Panc1 (cell line): ENCODE data around the gene A2M. TPM values are rescaled to one million over a fixed set of nuclear protein-coding genes. Genes with fewer than 3 reads are reported as not detected.
"Not testable (repeated sequence)": the region's sequence is repeated elsewhere in the genome, so short reads cannot be mapped to it uniquely, and the experiment has no call there.

Experiments used
- ATAC-seq: fragments of 200-7000 bp; cut with Tn5 transposase; 2 replicates; pipeline ENCODE4 v1.9.1; 2020; ENCODE audit warnings: mild to moderate bottlenecking, moderate library complexity
- BruUV-seq: library from RNA; stranded (reverse); fragments of 400-500 nt; replicated peaks from 2 replicates; lab custom pipeline; 2021; lab: Mats Ljungman, UMichigan
- CTCF ChIA-PET: fragments of 300-600 bp; sonication (Branson Sonifier 250); formaldehyde crosslinking; loops from one replicate; lab custom pipeline; 2022; ENCODE audit warnings: antibody characterized with exemption; lab: Charles Lee
- POLR2A ChIA-PET: fragments of 300-600 bp; sonication (Branson Sonifier 250); formaldehyde crosslinking; loops from one replicate; lab custom pipeline; 2022; ENCODE audit warnings: antibody characterized with exemption; lab: Charles Lee
- DNase-seq: peaks from one replicate; pipeline ENCODE4 v3.0.0-alpha.2; 2010; ENCODE audit warnings: low read depth, low spot score
- H3K27ac ChIP-seq: 2 replicates; pipeline ENCODE4 v1.5.1; 2011; ENCODE audit warnings: mild to moderate bottlenecking, low read length, inconsistent platforms
- H3K27me3 ChIP-seq: fragments of 200-500 bp; sonication (Bioruptor generic); 2 replicates; pipeline ENCODE4 v1.6.0; 2014; ENCODE audit warnings: low read length, inconsistent platforms; ENCODE audit not compliant: control insufficient read depth, insufficient read depth
- H3K36me3 ChIP-seq: fragments of 200-500 bp; sonication (Bioruptor generic); 2 replicates; pipeline ENCODE4 v1.5.1; 2014; ENCODE audit warnings: inconsistent platforms, mild to moderate bottlenecking, low read length, moderate library complexity; ENCODE audit not compliant: control insufficient read depth, insufficient read depth
- H3K4me1 ChIP-seq: 2 replicates; pipeline ENCODE4 v1.5.1; 2011; ENCODE audit warnings: inconsistent platforms, mild to moderate bottlenecking, low read length, moderate library complexity; ENCODE audit not compliant: control insufficient read depth, insufficient read depth
- H3K4me3 ChIP-seq, 2 experiments: 2 replicates each; pipeline ENCODE4 v1.5.1; 2011 to 2012; ENCODE audit warnings: low read depth in 2 of 2, low read length in 2 of 2, mild to moderate bottlenecking in 2 of 2, inconsistent platforms in 1 of 2, moderate library complexity in 1 of 2
- H3K9me3 ChIP-seq: fragments of 200-500 bp; sonication (Bioruptor generic); 2 replicates; pipeline ENCODE4 v1.5.1; 2014; ENCODE audit warnings: low read depth, mild to moderate bottlenecking, inconsistent platforms, low read length, moderate library complexity; ENCODE audit not compliant: control insufficient read depth, insufficient read depth
- POLR2AphosphoS5 ChIP-seq: IDR thresholded peaks from 2 replicates; pipeline ENCODE4 v1.6.1; 2012; ENCODE audit warnings: mild to moderate bottlenecking, low read depth, low read length, moderate library complexity
- SIN3A ChIP-seq: IDR thresholded peaks from 2 replicates; pipeline ENCODE4 v1.6.1; 2012; ENCODE audit warnings: low read depth, mild to moderate bottlenecking, low read length, moderate library complexity, borderline replicate concordance; ENCODE audit not compliant: insufficient read depth
- TCF7L2 ChIP-seq: IDR thresholded peaks from 2 replicates; pipeline ENCODE4 v1.6.1; 2011; ENCODE audit warnings: mild to moderate bottlenecking, low read depth, low read length, inconsistent platforms
- in situ Hi-C: cut with HindIII; loops from 2 replicates; pipeline ENCODE4 v1.10.0; 2016; ENCODE audit warnings: low sequenced_read_pairs, low pct_unique_long_range_greater_than_20kb
- intact Hi-C: fragments of 100-400 bp; cut with micrococcal nuclease; formaldehyde crosslinking; loops from one replicate; pipeline ENCODE4 v1.10.0; 2022; ENCODE audit not compliant: unreplicated experiment
- total RNA-seq: library from RNA; stranded (reverse); gene quantifications from one replicate; pipeline ENCODE4 v1.2.1, GENCODE V29; 2021; ENCODE audit not compliant: unreplicated experiment
- TF ChIP-seq, protein P1 (sequence below), 2 experiments: IDR thresholded peaks; 2 replicates each; pipeline ENCODE4 v1.6.1; 2011 to 2012; ENCODE audit warnings: low read depth in 2 of 2, control low read depth in 1 of 2, low read length in 1 of 2, mild to moderate bottlenecking in 1 of 2, moderate library complexity in 1 of 2; ENCODE audit not compliant: insufficient read depth in 1 of 2
- TF ChIP-seq, protein P2 (sequence below): fragments of 450-650 bp; IDR thresholded peaks from 2 replicates; pipeline ENCODE4 v1.5.1; 2017; ENCODE audit warnings: mild to moderate bottlenecking

The A2M gene
- total RNA-seq, 1 experiment from 2014 or later = 2.1 TPM

- ChIA-PET CTCF (no interaction called here), POLR2A (no interaction called here)
- Histone ChIP-seq H3K27ac (no peak overlapping the region), H3K4me1 (no peaks in the 10 kb centered on the region), H3K36me3 (no peaks in the 10 kb centered on the region), H3K4me3 (no peak overlapping the region), H3K9me3 (no peaks in the 10 kb centered on the region), H3K27me3 (no peaks in the 10 kb centered on the region)
- DNase-seq = no peak
- intact Hi-C loops = no loop called here
- TF ChIP-seq SIN3A (no peak), POLR2AphosphoS5 (no peak), TCF7L2 (no peak)
- TF ChIP-seq, protein P1, sequence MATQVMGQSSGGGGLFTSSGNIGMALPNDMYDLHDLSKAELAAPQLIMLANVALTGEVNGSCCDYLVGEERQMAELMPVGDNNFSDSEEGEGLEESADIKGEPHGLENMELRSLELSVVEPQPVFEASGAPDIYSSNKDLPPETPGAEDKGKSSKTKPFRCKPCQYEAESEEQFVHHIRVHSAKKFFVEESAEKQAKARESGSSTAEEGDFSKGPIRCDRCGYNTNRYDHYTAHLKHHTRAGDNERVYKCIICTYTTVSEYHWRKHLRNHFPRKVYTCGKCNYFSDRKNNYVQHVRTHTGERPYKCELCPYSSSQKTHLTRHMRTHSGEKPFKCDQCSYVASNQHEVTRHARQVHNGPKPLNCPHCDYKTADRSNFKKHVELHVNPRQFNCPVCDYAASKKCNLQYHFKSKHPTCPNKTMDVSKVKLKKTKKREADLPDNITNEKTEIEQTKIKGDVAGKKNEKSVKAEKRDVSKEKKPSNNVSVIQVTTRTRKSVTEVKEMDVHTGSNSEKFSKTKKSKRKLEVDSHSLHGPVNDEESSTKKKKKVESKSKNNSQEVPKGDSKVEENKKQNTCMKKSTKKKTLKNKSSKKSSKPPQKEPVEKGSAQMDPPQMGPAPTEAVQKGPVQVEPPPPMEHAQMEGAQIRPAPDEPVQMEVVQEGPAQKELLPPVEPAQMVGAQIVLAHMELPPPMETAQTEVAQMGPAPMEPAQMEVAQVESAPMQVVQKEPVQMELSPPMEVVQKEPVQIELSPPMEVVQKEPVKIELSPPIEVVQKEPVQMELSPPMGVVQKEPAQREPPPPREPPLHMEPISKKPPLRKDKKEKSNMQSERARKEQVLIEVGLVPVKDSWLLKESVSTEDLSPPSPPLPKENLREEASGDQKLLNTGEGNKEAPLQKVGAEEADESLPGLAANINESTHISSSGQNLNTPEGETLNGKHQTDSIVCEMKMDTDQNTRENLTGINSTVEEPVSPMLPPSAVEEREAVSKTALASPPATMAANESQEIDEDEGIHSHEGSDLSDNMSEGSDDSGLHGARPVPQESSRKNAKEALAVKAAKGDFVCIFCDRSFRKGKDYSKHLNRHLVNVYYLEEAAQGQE (IDR thresholded peaks at IDR 0.05; ENCODE audit: insufficient read depth in 1 of 2, low read depth in 2 of 2, low read length in 1 of 2) = no peak
- TF ChIP-seq, protein P2, sequence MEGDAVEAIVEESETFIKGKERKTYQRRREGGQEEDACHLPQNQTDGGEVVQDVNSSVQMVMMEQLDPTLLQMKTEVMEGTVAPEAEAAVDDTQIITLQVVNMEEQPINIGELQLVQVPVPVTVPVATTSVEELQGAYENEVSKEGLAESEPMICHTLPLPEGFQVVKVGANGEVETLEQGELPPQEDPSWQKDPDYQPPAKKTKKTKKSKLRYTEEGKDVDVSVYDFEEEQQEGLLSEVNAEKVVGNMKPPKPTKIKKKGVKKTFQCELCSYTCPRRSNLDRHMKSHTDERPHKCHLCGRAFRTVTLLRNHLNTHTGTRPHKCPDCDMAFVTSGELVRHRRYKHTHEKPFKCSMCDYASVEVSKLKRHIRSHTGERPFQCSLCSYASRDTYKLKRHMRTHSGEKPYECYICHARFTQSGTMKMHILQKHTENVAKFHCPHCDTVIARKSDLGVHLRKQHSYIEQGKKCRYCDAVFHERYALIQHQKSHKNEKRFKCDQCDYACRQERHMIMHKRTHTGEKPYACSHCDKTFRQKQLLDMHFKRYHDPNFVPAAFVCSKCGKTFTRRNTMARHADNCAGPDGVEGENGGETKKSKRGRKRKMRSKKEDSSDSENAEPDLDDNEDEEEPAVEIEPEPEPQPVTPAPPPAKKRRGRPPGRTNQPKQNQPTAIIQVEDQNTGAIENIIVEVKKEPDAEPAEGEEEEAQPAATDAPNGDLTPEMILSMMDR = no peak
- in situ Hi-C loops = no loop called here
- no TSS peak for BruUV-seq
- ATAC-seq = no peak
Observed at GRCh38 chr12:9143137-9143536, 27.4 kb upstream of the A2M start.

DNA sequence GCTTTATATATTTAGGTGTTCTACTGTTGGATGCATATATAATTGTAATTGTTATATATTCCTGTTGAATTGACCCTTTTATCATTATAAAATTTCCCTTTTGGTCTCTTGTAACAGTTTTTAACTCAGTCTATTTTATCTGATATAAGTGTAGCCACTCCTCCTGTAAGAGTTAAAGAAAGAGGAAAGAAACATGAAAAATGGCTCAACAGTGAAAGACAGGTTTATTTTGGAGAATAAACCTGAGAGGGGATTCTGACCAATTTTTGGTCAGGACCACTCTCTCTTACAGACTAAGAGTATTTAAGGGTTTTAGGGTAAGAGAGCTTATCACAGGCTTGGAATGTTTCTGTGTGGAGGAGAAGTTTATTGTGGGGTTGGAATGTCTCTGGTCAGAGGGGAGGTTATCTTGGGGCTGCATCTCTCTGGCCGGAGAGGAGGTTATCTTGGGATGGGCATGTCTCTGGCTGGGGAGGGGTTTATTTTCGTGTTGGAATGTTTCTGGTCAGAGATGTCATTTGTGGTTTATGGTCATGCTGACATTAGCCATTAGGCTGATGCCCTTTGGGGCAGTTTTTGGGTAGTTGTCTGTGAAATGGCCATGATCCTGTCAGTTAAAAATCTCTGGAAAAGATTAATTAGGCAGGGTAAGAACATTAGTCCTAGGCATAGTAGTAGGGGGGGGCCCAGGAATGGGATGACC lies 24.0 kb upstream of the A2M start:
- H3K4me3 ChIP-seq, H3K4me1 ChIP-seq, H3K9me3 ChIP-seq, POLR2A ChIA-PET, BruUV-seq, DNase-seq, CTCF ChIA-PET, H3K36me3 ChIP-seq, H3K27ac ChIP-seq, in situ Hi-C loops, intact Hi-C loops, H3K27me3 ChIP-seq, ATAC-seq: not testable (repeated sequence)

GRCh38 chr12:9135903-9136310 lies 20.2 kb upstream of the A2M start:
- no TSS peak for BruUV-seq
- DNase-seq (no peak), ATAC-seq (no peak)
- POLR2A ChIA-PET = no interaction called here
- H3K4me3 ChIP-seq = no peak overlapping the region
- in situ Hi-C loops = no loop called here
- no peaks in the 10 kb centered on the region for H3K4me1 ChIP-seq
- 0 out of 2 replicates have a peak, but pooled peaks cover 2% of the 10 kb centered on the region for H3K27me3 ChIP-seq
- intact Hi-C loops = no loop called here
- H3K27ac ChIP-seq = no peak overlapping the region
- CTCF ChIA-PET = interaction anchor here (0.6 kb wide), 1 partner anchor 23 kb away, joined by 4 read pairs; no protein-coding TSS in a partner anchor
- no peaks in the 10 kb centered on the region for H3K9me3 ChIP-seq
- no peak for TF ChIP-seq POLR2AphosphoS5
- TF ChIP-seq, protein P2 = no peak
- no peak for TF ChIP-seq SIN3A
- TF ChIP-seq, protein P1 (IDR thresholded peaks at IDR 0.05; ENCODE audit: insufficient read depth in 1 of 2, low read depth in 2 of 2, low read length in 1 of 2) = no peak
- TF ChIP-seq TCF7L2 = no peak
- no peaks in the 10 kb centered on the region for H3K36me3 ChIP-seq
